GM18861 (cell line): ENCODE results near the gene EDC4.

Source experiments
- ATAC-seq: cut with Tn5 transposase; IDR thresholded peaks from one replicate; pipeline ENCODE4 v1.9.1; 2021; ENCODE audit not compliant: unreplicated experiment

Gene EDC4

GRCh38 chr16:67927131-67927941, 54.5 kb downstream of the EDC4 start:
- ATAC-seq: no peak

GRCh38 chr16:67928147-67928546, 55.3 kb downstream of the EDC4 start:
- no peak for ATAC-seq

- no peak for ATAC-seq
Measured at GRCh38 chr16:67928561-67929364, 55.9 kb downstream of the EDC4 start.

GRCh38 chr16:67930191-67930590, 57.3 kb downstream of the EDC4 start:
- no peak for ATAC-seq

GRCh38 chr16:67930678-67931211, 57.9 kb downstream of the EDC4 start:
- ATAC-seq: no peak
